ENCODE measurements around the gene LRRIQ1.
"Not testable (repeated sequence)": the region's sequence is repeated elsewhere in the genome, so short reads cannot be mapped to it uniquely, and the experiment has no call there.

Gene LRRIQ1

DNA sequence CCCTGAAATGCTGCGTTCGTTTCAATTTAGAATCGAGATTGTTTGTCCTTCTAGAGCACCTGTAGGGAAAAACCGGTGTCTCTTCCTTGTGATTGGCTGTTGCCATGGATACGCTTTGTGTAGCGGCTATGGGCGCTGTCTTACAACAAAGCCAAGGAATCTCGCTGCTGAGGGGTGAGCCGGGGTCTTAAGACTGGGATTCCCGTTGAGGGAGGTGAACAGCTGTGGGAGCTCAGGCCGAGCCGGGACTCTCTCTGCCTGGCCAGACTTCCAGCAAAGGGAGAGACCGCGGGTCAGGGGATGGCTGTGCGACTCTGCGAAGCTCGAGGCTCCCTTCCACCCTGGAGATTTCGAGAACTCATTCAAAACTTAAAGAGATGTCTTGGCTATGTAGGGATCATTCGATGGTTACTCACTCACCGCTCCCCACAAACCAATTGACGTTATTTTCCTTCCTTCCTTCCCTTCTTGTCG lies at the start of gene LRRIQ1, which contains the start of gene TSPAN19:
Gene LRRIQ1 (plus strand): TSS at position 118 of the 474 bp plus-strand sequence. CDS start 1,826 bp downstream, outside the sequence.
Gene TSPAN19 (minus strand): TSS at position 44 of the 474 bp plus-strand sequence. CDS start 6,331 bp downstream, outside the sequence.
- peak within 1 kb of the TSS; percentile 62 for H3K4me3 ChIP-seq (ENCODE audit: low read depth, low read length)

DNA sequence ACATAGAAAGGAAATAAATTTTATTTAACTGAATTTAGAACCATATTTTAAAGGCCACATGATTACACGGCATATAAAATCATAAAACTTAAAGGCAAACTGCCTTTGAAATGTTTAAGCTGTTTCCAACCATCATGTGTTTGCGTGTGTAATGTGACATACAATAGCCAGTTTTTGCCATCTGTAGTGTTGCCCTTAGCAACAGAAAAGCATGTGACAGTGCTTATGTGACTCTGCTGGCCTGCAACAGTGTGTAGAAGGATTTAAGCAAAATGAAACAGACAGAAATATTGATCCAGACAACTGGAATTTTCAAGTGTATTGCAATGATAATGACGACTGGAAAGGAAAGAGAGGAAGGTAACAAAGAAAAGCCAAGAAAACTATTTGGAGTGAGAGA lies 49.6 kb upstream of the LRRIQ1 start:
- no peak overlapping the region for H3K4me3 ChIP-seq (ENCODE audit: low read depth, low read length)

- no peak overlapping the region for H3K4me3 ChIP-seq (ENCODE audit: low read depth, low read length)
Observed at GRCh38 chr12:84994426-84994825, 41.7 kb upstream of the LRRIQ1 start.

GRCh38 chr12:84995641-84996040 lies 40.5 kb upstream of the LRRIQ1 start:
- no peak overlapping the region for H3K4me3 ChIP-seq (ENCODE audit: low read depth, low read length)

DNA sequence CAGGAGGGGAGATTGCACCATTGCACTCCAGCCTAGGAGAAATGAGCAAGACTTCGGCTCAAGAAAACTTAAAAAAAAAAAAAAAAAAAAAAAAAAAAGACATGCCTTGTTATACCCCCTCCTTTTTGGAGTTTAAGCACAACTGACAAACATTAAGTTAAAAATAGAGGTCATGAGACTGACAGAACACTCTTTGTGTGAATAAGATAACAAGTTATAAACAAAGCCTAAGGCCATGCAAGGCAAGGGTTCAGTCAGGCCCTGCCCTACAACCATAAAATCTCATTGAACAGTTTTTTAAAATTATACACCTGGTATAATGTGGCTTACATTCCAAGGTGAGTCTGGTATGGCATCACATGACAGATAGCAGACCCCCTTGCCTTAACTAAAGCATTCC lies 39.4 kb upstream of the LRRIQ1 start:
- no peak overlapping the region for H3K4me3 ChIP-seq (ENCODE audit: low read depth, low read length)

DNA sequence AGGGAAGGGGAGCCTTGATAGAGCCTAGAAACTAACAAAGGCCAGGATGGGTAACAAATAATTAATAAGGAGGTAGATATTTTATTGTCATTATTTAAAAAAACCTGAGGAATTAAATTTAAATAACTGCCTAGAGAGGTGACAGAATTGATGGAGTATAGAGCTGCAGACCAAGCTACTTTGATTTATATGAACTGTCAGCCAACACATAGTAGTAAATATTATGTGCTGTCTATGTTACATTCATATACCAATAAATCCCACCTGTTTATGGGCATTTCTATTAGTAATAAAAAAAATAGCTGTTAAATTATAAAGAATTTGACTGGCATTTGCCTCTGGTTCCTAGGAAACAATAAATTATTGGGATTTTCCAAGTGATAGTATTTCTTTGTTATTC lies 37.8 kb upstream of the LRRIQ1 start:
- no peak overlapping the region for H3K4me3 ChIP-seq (ENCODE audit: low read depth, low read length)

DNA sequence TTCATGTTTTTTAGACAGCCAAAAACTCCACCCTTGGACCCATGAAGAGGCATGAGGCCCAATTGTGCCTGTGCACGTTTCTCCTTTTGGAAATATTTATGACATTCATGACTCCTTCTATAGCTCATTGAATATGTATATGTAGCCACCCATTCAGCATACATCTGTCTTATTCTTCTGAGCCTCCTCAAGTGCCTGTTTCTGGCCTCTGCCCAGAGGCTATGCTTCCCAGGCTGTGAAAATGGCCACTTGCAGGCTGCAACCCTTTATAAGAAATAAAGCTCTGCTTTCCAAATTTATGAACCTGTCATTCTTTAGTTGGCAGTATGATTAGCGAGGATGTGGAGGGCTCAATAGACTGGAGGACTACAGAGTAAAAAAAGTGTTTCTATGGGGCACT lies 35.4 kb upstream of the LRRIQ1 start:
- H3K4me3 ChIP-seq (ENCODE audit: low read depth, low read length), result no peak overlapping the region

DNA sequence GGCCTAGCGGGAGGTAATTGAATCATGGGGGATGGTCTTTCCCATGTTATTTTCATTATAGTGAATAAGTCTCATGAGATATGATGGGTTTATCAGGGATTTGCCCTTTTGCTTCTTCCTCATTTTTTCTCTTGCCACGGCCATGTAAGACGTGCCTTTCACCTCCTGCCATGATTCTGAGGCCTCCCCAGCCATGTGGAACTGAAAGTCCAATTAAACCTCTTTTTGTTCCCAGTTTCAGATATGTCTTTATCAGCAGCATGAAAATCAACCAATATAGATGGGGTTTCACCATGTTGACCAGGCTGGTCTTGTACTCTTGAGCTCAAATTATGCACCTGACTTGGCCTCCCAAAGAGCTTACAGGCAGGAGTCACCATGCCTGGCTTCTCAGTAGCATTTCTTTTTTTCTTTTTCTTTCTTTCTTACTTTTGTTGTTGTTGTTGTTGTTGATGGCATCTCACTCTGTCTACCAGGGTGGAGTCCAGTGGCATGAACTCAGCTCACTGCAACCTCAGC lies 33.3 kb upstream of the LRRIQ1 start:
- H3K4me3 ChIP-seq (ENCODE audit: low read depth, low read length), result no peak overlapping the region

DNA sequence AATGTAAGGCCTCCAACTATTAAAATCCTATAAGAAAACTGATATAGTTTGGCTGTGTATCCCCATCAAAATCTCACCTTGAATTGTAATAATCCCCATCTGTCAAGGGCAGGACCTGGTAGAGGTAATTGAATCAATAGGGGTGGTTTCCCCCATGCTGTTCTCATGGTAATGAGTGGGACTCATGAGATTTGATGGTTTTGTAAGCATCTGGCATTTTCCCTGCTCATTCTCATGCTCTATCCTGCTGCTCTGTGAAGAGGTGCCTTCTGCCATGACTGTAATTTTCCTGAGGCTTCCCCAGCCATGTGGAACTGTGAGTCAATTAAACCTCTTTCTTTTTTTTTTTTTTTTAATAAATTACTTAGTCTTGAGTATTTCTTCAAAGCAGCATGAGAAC lies 31.9 kb upstream of the LRRIQ1 start:
- no peak overlapping the region for H3K4me3 ChIP-seq (ENCODE audit: low read depth, low read length)

GRCh38 chr12:85005047-85005446 lies 31.1 kb upstream of the LRRIQ1 start:
- not testable (repeated sequence) for H3K4me3 ChIP-seq (ENCODE audit: low read depth, low read length)

DNA sequence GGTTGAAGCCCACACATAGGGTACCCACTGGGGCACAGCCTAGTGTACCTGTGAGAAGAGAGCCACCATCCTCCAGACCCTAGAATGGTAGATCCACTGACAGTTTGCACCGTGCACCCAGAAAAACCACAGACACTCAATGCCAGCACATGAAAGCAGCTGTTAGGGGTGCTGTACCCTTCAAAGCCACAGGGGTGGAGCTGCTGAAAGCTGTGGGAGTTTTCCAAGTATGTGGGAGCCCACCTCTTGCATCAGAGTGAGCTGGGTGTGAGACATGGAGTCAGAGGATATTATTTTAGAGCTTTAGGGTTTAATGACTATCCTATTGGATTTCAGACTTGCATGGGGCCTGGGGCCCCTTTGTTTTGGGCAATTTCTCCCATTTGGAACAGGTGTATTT lies 30.5 kb upstream of the LRRIQ1 start:
- no peak overlapping the region for H3K4me3 ChIP-seq (ENCODE audit: low read depth, low read length)

GRCh38 chr12:85006206-85006605 lies 29.9 kb upstream of the LRRIQ1 start:
- no peak overlapping the region for H3K4me3 ChIP-seq (ENCODE audit: low read depth, low read length)

DNA sequence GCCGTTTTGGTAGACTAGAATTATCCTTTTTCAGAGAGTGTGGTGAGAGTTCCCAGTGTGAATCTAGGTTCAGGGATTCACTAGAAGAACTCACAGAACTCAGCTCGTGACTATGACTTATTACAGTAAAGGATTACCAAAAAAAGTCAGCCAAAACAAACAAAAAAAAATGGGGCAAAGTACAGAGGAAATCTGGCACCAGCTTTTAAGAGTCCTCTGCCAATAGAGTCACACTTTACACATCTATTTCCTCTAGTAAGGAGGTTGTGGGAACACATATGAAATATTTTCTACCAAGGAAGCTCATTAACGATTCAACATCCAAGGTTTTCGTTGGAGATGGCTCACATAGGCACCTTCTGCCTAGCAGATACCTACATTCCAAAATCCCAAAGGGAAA lies 28.3 kb upstream of the LRRIQ1 start:
- no peak overlapping the region for H3K4me3 ChIP-seq (ENCODE audit: low read depth, low read length)

DNA sequence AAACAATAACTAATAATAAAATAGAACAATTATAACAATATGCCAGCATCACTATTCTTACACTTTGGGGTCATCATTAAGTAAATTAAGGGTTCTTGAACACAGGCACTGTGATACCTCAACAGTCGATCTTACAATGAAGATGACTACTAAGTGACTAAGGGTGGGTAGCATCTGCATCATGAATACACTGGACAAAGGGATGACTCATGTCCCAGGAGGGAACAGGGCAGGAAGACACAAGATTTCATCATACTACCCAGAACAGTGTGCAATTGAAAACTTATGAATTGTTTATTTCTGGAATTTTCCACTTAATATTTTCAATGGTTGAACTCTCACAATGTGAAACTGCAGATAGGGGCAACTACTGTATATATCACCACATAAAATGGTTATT lies 19.7 kb upstream of the LRRIQ1 start:
- no peak overlapping the region for H3K4me3 ChIP-seq (ENCODE audit: low read depth, low read length)

DNA sequence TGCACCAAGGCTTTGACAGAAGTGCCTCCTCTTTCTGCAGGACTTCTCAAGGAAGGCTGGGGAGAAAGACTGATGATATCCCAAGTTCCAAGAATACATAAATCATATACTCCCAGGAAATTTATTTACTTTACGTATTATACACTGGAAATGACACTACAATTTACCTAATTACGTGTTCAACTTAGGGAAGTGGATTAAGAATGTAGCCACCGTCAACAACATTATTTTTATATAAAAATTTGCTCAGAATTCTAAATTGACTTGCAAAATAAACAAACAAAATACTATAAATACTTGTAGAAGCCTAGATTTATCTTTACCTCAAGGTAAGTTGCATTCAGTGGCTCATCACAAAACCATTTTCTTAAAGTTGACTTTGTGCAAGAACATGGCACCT lies 19.0 kb upstream of the LRRIQ1 start:
- no peak overlapping the region for H3K4me3 ChIP-seq (ENCODE audit: low read depth, low read length)

- no peak overlapping the region for H3K4me3 ChIP-seq (ENCODE audit: low read depth, low read length)
Observed at GRCh38 chr12:85017618-85018017, 18.5 kb upstream of the LRRIQ1 start.

- no peak overlapping the region for H3K4me3 ChIP-seq (ENCODE audit: low read depth, low read length)
Observed at GRCh38 chr12:85018098-85018497, 18.1 kb upstream of the LRRIQ1 start.

- H3K4me3 ChIP-seq (ENCODE audit: low read depth, low read length), result no peak overlapping the region
Observed at GRCh38 chr12:85029456-85029855, 6.7 kb upstream of the LRRIQ1 start.

- H3K4me3 ChIP-seq (ENCODE audit: low read depth, low read length), result peak overlapping the region; percentile 62
Observed at GRCh38 chr12:85036733-85037132, 582 bp downstream of the LRRIQ1 start.

DNA sequence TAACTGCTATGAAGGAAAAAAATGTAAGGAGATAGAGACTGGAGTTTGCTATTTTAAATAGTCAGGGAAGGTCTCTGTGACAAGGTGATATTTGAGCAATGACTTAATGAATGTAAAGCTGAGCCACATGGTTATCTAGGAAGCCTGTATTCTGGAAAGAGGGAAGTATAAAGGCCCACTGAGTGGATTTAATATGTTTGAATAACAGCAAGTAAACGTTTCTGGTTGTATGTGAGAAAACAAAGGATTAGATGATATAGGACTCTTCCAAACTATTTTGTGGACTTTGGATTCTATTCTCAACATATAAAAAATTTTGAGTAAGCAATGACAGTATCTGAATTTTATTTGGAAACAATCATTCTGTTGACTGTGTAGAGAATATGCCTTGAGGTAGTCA lies 5.2 kb downstream of the LRRIQ1 start:
- H3K4me3 ChIP-seq (ENCODE audit: low read depth, low read length), result no peak overlapping the region

DNA sequence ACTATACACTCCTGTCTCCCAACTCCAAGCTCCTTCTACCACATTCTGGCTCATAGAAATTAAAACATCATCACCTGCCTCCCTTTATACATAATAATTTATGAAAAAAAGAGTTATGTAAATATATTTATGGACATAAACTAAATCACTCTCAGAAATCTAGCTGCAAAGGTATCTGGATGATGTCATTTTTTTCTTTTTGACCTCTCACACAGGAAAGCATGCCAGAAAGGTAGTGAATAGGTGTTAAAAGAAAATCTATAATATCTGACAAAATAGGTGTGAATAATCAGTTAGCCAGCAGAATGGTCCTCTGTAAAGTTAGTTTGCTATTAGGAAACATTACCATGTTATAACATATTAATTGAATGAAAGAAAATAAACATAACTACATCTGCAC lies 7.7 kb downstream of the LRRIQ1 start:
- H3K4me3 ChIP-seq (ENCODE audit: low read depth, low read length), result no peak overlapping the region

DNA sequence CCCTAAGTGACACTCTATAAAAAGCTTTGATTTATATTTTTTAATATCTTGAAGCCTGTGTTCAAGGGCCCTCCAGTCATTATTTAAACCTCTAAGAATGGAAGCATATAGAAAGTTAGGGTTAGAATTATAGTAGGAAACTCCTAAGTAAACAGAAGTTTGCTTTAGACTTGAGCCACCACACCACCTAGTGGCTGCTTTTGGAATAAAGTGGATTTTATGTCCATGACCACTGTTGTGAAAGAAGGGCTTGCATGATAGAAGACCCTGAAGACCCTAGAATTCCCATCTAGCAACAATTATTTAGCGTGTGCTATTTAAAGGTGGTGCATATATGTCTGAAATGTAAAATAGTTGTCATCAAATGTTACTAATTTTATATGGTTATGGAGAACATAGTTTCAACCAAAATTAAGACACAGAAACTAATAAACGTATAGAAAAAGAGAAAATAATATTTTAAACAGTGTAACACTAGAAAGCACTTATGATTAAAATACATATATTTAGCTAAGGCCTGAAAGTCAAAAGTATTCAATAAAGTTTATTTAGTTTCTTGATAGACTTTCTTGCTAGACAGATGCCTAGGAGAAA lies 21.3 kb downstream of the LRRIQ1 start:
- no peak overlapping the region for H3K4me3 ChIP-seq (ENCODE audit: low read depth, low read length)

- no peak overlapping the region for H3K4me3 ChIP-seq (ENCODE audit: low read depth, low read length)
Observed at GRCh38 chr12:85058339-85058738, 22.2 kb downstream of the LRRIQ1 start.
